Measurements from ENCODE around the gene MALRD1. TPM values are rescaled to one million over a fixed set of nuclear protein-coding genes. Genes with fewer than 3 reads are reported as not detected.

The MALRD1 gene
- total and polyA plus RNA-seq, 2 donors (not counting 1 experiment from before 2014, with no cell fraction given) = 0.62 to 1.7 TPM

DNA sequence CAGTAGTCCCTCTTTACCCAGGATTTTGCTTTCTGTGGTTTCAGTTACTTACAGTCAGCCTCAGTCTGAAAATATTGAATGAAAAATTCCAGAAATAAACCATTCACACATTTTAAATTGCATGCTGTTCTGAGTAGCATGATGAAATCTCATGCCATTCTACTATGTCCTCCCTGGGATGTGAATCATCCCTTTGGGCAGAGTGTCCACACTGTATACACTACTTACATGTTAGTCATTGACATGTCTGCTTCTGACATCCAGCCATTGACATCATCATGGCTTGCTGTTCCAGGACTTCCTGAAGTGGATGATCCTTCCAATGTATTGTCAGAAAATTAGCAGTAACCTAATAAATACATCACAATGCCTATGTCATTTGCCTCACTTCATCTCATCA, 34.6 kb upstream of the MALRD1 start:
- TF ChIP-seq, protein P1, sequence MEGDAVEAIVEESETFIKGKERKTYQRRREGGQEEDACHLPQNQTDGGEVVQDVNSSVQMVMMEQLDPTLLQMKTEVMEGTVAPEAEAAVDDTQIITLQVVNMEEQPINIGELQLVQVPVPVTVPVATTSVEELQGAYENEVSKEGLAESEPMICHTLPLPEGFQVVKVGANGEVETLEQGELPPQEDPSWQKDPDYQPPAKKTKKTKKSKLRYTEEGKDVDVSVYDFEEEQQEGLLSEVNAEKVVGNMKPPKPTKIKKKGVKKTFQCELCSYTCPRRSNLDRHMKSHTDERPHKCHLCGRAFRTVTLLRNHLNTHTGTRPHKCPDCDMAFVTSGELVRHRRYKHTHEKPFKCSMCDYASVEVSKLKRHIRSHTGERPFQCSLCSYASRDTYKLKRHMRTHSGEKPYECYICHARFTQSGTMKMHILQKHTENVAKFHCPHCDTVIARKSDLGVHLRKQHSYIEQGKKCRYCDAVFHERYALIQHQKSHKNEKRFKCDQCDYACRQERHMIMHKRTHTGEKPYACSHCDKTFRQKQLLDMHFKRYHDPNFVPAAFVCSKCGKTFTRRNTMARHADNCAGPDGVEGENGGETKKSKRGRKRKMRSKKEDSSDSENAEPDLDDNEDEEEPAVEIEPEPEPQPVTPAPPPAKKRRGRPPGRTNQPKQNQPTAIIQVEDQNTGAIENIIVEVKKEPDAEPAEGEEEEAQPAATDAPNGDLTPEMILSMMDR (conservative IDR thresholded peaks at IDR 0.05 in 1 of 2, IDR thresholded peaks at IDR 0.05 in 1 of 2; ENCODE audit: low read depth in 1 of 2, low read length in 2 of 2) = no peak
- TF ChIP-seq EZH2 (IDR thresholded peaks at IDR 0.05; ENCODE audit: low read length, missing control alignments) = no peak
- H3K9ac ChIP-seq (ENCODE audit: insufficient read depth, low read length) = no peak overlapping the region
- no peaks in the 10 kb centered on the region for H3K4me1 ChIP-seq (ENCODE audit: control insufficient read depth, extremely low read depth, insufficient read depth, low read length)
- H4K20me1 ChIP-seq (ENCODE audit: control insufficient read depth, extremely low read depth, insufficient read depth, low read length) = no peaks in the 10 kb centered on the region
- H3K4me2 ChIP-seq (ENCODE audit: extremely low read depth, insufficient read depth, low read length) = no peak overlapping the region
- H3K27me3 ChIP-seq (ENCODE audit: control insufficient read depth, insufficient read depth, low read length) = no peaks in the 10 kb centered on the region
- no peak overlapping the region for H2AFZ ChIP-seq (ENCODE audit: low read length)
- H3K36me3 ChIP-seq (ENCODE audit: control insufficient read depth, insufficient read depth, low read length) = no peaks in the 10 kb centered on the region
- H3K27ac ChIP-seq (ENCODE audit: insufficient read depth, low read length) = peak overlapping the region; percentile 42
- no peaks in the 10 kb centered on the region for H3K79me2 ChIP-seq (ENCODE audit: control insufficient read depth, insufficient read depth, low read length)
- no peak overlapping the region for H3K4me3 ChIP-seq (replicated peaks in 1 of 4; ENCODE audit: control extremely low read depth in 1 of 4, insufficient read depth in 1 of 4, low read depth in 3 of 4, low read length in 4 of 4)
- no peaks in the 10 kb centered on the region for H3K9me3 ChIP-seq (ENCODE audit: control insufficient read depth, insufficient read depth, low read depth, low read length)
- peak; percentile 89 to 98 for DNase-seq (ENCODE audit: low read depth in 2 of 2)

DNA sequence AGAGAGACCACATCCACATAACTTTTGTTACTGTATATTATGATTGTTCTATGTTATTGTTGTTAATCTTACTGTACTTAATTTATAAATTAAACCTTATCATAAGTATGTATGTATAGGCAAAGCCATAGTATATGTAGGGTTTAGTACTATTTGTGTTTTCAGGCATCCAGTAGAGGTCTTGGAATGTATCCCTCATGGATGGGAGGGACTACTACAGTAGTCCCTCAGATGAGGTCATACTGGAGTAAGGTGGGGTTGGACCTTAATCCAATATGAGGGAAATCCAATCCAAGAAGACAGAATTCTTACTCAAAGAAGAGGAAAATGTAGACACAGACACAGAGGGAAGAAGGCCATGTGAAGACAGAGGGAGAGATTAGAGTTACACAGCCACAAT, 34.1 kb upstream of the MALRD1 start:
- peak in 1 of 2 donors; percentile 34 for DNase-seq (ENCODE audit: low read depth in 2 of 2)

DNA sequence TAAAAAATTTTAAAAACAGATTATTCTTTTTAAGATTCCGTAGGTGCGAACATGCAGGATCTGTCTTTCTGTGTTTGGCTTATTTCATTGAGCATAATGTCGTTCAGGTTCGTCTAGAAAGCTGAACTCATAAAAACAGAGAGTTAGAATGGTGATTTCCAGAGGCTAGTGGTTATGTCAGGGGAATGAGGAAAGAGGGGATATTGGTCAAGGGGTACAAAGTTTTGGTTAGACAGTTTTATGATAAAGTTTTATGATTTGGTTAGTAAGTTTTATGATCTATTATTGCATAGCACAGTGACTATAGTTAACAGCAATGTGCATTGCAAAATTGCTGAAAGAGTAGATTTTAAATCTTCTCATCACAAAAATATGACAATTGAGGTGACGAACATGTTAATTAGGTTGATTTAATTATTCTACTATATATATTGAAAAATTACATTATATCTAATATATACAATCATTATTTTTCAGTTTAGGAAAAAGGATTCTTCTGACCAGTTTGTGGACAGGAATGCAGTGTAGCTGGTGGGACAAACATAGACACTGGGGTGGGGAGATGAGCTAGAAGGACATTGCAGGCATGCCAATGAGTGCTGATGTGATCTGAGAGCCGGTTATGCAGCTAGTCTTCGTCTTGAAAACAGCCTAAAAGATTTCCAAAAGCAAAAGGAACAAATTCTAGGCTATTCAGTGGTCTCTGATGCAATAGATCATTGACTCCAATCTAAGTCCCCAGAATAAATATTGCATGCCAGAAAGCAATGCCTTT, 31.3 kb upstream of the MALRD1 start:
- Histone ChIP-seq H2AFZ (ENCODE audit: low read length) (no peak overlapping the region), H3K4me2 (ENCODE audit: extremely low read depth, insufficient read depth, low read length) (no peak overlapping the region), H3K9ac (ENCODE audit: insufficient read depth, low read length) (no peak overlapping the region), H3K4me1 (ENCODE audit: control insufficient read depth, extremely low read depth, insufficient read depth, low read length) (no peaks in the 10 kb centered on the region), H4K20me1 (ENCODE audit: control insufficient read depth, extremely low read depth, insufficient read depth, low read length) (no peaks in the 10 kb centered on the region), H3K4me3 (replicated peaks in 1 of 4; ENCODE audit: control extremely low read depth in 1 of 4, insufficient read depth in 1 of 4, low read depth in 3 of 4, low read length in 4 of 4) (no peak overlapping the region), H3K36me3 (ENCODE audit: control insufficient read depth, insufficient read depth, low read length) (no peaks in the 10 kb centered on the region), H3K27me3 (ENCODE audit: control insufficient read depth, insufficient read depth, low read length) (no peaks in the 10 kb centered on the region), H3K79me2 (ENCODE audit: control insufficient read depth, insufficient read depth, low read length) (no peaks in the 10 kb centered on the region), H3K9me3 (ENCODE audit: control insufficient read depth, insufficient read depth, low read depth, low read length) (no peaks in the 10 kb centered on the region), H3K27ac (ENCODE audit: insufficient read depth, low read length) (no peak overlapping the region)
- TF ChIP-seq, protein P1 (conservative IDR thresholded peaks at IDR 0.05 in 1 of 2, IDR thresholded peaks at IDR 0.05 in 1 of 2; ENCODE audit: low read depth in 1 of 2, low read length in 2 of 2) = no peak
- TF ChIP-seq EZH2 (IDR thresholded peaks at IDR 0.05; ENCODE audit: low read length, missing control alignments) = no peak
- no peak for DNase-seq (ENCODE audit: low read depth in 2 of 2)

More for the DNA sequence above, 34.1 kb upstream of the MALRD1 start:
- no peak overlapping the region for H3K9ac ChIP-seq (ENCODE audit: insufficient read depth, low read length)
- H4K20me1 ChIP-seq (ENCODE audit: control insufficient read depth, extremely low read depth, insufficient read depth, low read length) = no peaks in the 10 kb centered on the region
- H3K36me3 ChIP-seq (ENCODE audit: control insufficient read depth, insufficient read depth, low read length) = no peaks in the 10 kb centered on the region
- no peak overlapping the region for H3K4me3 ChIP-seq (replicated peaks in 1 of 4; ENCODE audit: control extremely low read depth in 1 of 4, insufficient read depth in 1 of 4, low read depth in 3 of 4, low read length in 4 of 4)
- H3K27me3 ChIP-seq (ENCODE audit: control insufficient read depth, insufficient read depth, low read length) = no peaks in the 10 kb centered on the region
- no peak overlapping the region for H3K27ac ChIP-seq (ENCODE audit: insufficient read depth, low read length)
- TF ChIP-seq, protein P1 (conservative IDR thresholded peaks at IDR 0.05 in 1 of 2, IDR thresholded peaks at IDR 0.05 in 1 of 2; ENCODE audit: low read depth in 1 of 2, low read length in 2 of 2) = no peak
- H3K4me1 ChIP-seq (ENCODE audit: control insufficient read depth, extremely low read depth, insufficient read depth, low read length) = no peaks in the 10 kb centered on the region
- H3K9me3 ChIP-seq (ENCODE audit: control insufficient read depth, insufficient read depth, low read depth, low read length) = no peaks in the 10 kb centered on the region
- no peaks in the 10 kb centered on the region for H3K79me2 ChIP-seq (ENCODE audit: control insufficient read depth, insufficient read depth, low read length)
- H3K4me2 ChIP-seq (ENCODE audit: extremely low read depth, insufficient read depth, low read length) = no peak overlapping the region
- no peak overlapping the region for H2AFZ ChIP-seq (ENCODE audit: low read length)

Data from fibroblast of lung (primary cell).